IPS-20b (cell line): ENCODE data around the gene KDM5A.
"Not testable (repeated sequence)": the region's sequence is repeated elsewhere in the genome, so short reads cannot be mapped to it uniquely, and the experiment has no call there.

Experiments
- H3K27ac ChIP-seq: one replicate; pipeline ENCODE4 v1.5.1; 2013; ENCODE audit warnings: low read length
- H3K27me3 ChIP-seq: 2 replicates; pipeline ENCODE4 v1.6.1; 2013; ENCODE audit warnings: mild to moderate bottlenecking, low read length, inconsistent platforms; ENCODE audit not compliant: insufficient read depth
- H3K36me3 ChIP-seq: 2 replicates; pipeline ENCODE4 v1.6.1; 2013; ENCODE audit warnings: low read depth, mild to moderate bottlenecking, inconsistent platforms, low read length, moderate library complexity; ENCODE audit not compliant: insufficient read depth
- H3K4me1 ChIP-seq: 2 replicates; pipeline ENCODE4 v1.6.1; 2013; ENCODE audit warnings: mild to moderate bottlenecking, control low read depth, inconsistent platforms, low read length, moderate library complexity; ENCODE audit not compliant: insufficient read depth
- H3K4me3 ChIP-seq: 2 replicates; pipeline ENCODE4 v1.5.1; 2013; ENCODE audit warnings: mild to moderate bottlenecking, low read length, inconsistent platforms
- H3K9ac ChIP-seq: 2 replicates; pipeline ENCODE4 v1.6.1; 2013; ENCODE audit warnings: low read depth, mild to moderate bottlenecking, inconsistent platforms, low read length, moderate library complexity
- H3K9me3 ChIP-seq: 2 replicates; pipeline ENCODE4 v1.6.1; 2013; ENCODE audit warnings: mild to moderate bottlenecking, low read depth, low read length, inconsistent platforms; ENCODE audit not compliant: insufficient read depth

Gene KDM5A

DNA sequence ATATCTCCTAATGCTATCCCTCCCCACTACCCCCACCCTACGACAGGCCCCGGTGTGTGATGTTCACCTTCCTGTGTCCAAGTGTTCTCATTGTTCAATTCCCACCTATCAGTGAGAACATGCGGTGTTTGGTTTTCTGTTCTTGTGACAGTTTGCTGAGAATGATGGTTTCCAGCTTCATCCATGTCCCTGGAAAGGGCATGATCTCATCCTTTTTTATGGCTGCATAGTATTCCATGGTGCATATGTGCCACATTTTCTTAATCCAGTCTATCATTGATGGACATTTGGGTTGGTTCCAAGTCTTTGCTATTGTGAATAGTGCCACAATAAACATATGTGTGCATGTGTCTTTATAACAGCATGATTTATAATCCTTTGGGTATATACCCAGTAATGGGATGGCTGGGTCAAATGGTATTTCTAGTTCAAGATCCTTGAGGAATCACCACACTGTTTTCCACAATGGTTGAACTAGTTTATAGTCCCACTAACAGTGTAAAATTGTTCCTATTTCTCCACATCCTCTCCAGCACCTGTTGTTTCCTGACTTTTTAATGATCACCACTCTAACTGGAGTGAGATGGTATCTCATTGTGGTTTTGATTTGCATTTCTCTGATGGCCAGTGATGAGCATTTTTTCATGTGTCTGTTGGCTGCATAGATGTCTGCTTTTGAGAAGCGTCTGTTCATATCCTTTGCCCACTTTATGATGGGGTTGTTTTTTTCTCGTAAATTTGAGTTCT is 18.2 kb downstream of the KDM5A start:
- not testable (repeated sequence) for H3K27ac ChIP-seq, H3K27me3 ChIP-seq, H3K4me3 ChIP-seq, H3K4me1 ChIP-seq, H3K9me3 ChIP-seq, H3K9ac ChIP-seq
- H3K36me3 ChIP-seq = peaks cover 40% of the 10 kb centered on the region

DNA sequence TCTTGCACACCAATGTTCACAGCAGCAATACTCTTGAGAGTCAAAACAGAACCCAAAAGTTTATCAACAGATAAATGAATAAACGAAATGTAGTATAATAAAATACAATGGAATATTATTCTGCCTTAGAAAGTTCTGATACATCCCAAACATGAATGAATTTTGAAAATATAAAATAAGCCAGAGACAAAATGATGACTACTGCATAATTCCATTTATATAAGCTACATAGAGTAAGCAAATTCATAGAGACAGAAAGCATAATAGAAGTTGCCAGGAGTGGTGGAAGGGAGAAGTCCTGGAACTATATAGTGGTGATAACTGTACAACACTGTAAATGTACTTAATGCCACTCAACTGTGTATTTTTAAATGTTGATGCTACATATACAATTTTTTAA is 21.1 kb downstream of the KDM5A start:
- Histone ChIP-seq H3K27me3 (no peaks in the 10 kb centered on the region), H3K4me3 (no peak overlapping the region), H3K27ac (no peak overlapping the region), H3K36me3 (peaks cover 58% of the 10 kb centered on the region), H3K4me1 (no peaks in the 10 kb centered on the region), H3K9ac (no peak overlapping the region), H3K9me3 (peaks cover 14% of the 10 kb centered on the region)

DNA sequence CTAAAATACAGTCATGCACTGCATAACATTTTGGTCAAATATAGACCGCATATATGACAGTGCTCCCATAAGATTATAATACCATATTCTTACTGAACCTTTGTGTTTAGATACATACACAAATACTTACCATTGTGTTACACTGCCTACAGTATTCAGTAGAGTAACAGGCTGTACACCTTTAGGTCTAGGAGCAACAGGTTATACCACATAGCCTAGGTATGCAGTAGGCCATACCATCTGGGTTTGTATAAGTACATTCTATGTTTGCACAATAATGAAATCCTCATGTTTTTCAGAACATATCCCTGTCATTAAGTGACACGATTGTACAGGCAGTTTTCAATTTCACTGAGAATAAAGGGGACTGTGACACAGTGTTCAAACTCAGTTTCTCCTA is 22.3 kb downstream of the KDM5A start:
- Histone ChIP-seq H3K4me3 (no peak overlapping the region), H3K4me1 (no peaks in the 10 kb centered on the region), H3K27ac (no peak overlapping the region), H3K27me3 (no peaks in the 10 kb centered on the region), H3K9me3 (peaks cover 14% of the 10 kb centered on the region), H3K9ac (no peak overlapping the region), H3K36me3 (peaks cover 69% of the 10 kb centered on the region)

DNA sequence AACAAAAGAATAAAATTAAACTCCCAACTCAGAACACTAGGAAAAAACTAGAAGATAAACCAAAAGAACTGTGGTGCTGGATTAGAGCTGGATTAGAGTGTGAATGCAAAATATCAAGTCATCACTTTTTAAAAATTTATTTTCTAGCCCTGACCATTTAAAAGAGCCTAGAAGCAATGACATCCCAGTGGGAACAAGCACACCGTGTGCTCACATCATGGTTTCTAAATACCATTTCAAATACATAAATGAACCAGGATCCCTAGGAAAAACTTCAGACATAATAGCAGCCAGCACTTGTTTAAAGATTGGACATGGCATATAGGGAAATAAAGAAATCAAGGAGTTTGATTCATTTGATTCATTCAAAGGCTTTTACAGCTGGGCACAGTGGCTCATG is 30.0 kb downstream of the KDM5A start:
- Histone ChIP-seq H3K9ac (no peak overlapping the region), H3K4me1 (no peaks in the 10 kb centered on the region), H3K27me3 (no peaks in the 10 kb centered on the region), H3K9me3 (no peaks in the 10 kb centered on the region), H3K27ac (no peak overlapping the region), H3K36me3 (peaks cover 78% of the 10 kb centered on the region), H3K4me3 (no peak overlapping the region)

DNA sequence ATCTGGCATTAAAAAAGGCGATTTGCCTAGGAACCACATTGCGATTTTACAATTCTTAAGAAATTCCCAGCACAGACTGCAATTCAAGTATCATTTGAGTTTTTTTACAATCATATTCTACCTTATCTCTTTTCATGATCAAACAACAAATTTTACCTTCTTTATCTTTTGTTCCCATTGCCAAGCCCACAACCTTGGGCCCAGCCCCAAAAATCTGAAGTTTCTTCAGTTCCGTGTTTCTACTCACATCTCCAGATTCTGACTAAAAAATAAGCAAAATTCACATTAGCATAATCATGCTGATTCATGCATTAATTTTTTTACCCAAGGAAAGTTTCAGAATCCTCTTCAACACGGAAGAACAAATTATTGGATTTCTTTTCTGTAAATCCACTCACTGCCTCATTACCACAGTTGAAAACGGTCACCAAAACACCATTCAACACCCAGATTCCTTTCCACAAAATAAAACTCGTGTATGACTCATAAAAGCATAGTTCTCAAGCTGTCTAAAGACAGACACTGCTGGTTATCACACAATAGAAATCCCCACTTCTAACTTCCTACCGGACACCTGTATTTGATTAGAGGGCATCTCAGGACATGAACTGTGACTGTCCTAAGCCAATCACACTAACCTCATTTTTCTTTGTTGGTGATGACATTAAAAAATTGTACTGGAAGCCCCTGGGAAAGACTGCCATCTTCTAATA is 32.7 kb downstream of the KDM5A start:
- H3K4me3 ChIP-seq = no peak overlapping the region
- H3K9me3 ChIP-seq = no peaks in the 10 kb centered on the region
- peaks cover 76% of the 10 kb centered on the region for H3K36me3 ChIP-seq
- no peak overlapping the region for H3K9ac ChIP-seq
- no peaks in the 10 kb centered on the region for H3K27me3 ChIP-seq
- no peak overlapping the region for H3K27ac ChIP-seq
- H3K4me1 ChIP-seq = no peaks in the 10 kb centered on the region

DNA sequence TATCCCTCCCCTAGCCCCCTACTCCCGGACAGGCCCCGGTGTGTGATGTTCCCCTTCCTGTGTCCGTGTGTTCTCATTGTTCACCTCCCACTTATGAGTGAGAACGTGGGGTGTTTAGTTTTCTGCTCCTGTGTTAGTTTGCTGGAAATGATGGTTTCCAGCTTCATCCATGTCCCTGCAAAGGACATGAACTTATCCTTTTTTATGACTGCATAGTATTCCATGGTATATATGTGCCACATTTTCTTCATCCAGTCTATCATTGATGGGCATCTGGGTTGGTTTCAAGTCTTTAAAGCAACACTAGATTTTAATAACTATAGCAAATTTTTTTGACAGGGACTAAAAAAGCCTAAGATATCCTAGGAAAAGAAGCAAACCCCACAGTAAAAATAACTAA is 37.9 kb downstream of the KDM5A start:
- H3K36me3 ChIP-seq = peaks cover 68% of the 10 kb centered on the region
- H3K4me3 ChIP-seq, H3K27ac ChIP-seq, H3K9me3 ChIP-seq, H3K27me3 ChIP-seq, H3K9ac ChIP-seq, H3K4me1 ChIP-seq: not testable (repeated sequence)

DNA sequence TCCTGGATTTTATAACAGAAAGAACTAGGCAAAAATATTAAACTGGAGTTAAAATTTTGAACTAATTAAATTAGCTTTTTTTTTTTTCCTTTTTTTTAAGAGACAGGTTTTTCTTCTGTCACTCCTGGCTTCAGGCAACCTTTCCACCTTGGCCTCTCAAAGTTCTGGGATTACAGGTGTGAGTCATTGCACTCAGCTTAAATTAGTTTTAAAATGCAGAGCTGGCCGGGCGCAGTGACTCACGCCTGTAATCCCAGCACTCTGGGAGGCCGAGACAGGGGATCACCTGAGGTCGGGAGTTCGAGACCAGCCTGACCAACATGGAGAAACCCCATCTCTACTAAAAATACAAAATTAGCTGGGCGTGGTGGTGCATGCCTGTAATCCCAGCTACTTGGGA is 39.5 kb downstream of the KDM5A start:
- not testable (repeated sequence) for H3K27ac ChIP-seq, H3K4me1 ChIP-seq, H3K9me3 ChIP-seq, H3K27me3 ChIP-seq, H3K4me3 ChIP-seq, H3K9ac ChIP-seq
- peaks cover 53% of the 10 kb centered on the region for H3K36me3 ChIP-seq

DNA sequence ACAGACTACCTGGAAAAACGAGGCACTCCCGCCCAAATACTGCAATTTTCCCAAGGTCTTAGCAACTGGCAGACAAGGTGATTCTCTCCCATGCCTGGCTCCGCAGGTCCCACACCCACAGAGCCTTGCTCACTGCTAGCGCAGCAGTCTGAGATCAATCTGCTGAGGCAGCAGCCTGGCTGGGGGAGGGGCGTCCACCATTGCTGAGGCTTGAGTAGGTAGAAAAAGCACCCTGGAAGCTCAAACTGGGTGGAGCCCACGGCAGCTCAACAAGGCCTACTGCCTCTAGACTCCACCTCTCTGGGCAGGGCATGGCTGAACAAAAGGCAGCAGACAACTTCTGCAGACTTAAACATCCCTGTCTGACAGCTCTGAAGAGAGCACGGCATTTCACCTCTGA is 46.1 kb downstream of the KDM5A start:
- not testable (repeated sequence) for H3K4me3 ChIP-seq, H3K27ac ChIP-seq
- peaks cover 34% of the 10 kb centered on the region for H3K36me3 ChIP-seq

DNA sequence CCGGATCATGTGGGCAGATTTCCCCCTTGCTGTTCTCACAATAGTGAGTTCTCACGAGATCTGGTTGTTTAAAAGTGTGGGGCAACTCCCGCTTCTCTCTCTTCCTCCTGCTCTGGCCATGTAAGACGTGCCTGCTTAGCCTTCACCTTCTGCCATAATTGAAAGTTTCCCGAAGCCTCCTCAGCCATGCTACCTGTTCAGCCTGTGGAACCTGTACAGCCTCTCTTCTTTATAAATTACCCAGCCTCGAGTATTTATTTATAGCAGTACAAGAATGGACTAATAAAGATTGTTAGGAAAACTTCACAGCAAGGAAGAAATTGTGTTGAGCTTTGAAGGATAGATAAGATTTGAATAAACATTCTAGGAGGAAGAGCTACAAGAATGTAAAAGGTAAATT is 52.1 kb downstream of the KDM5A start:
- Histone ChIP-seq H3K9me3 (no peaks in the 10 kb centered on the region), H3K27ac (no peak overlapping the region), H3K4me3 (no peak overlapping the region), H3K27me3 (no peaks in the 10 kb centered on the region), H3K4me1 (no peaks in the 10 kb centered on the region), H3K36me3 (peaks cover 59% of the 10 kb centered on the region), H3K9ac (no peak overlapping the region)

More for the DNA sequence above, 46.1 kb downstream of the KDM5A start:
- H3K9me3 ChIP-seq, H3K9ac ChIP-seq, H3K27me3 ChIP-seq, H3K4me1 ChIP-seq: not testable (repeated sequence)

DNA sequence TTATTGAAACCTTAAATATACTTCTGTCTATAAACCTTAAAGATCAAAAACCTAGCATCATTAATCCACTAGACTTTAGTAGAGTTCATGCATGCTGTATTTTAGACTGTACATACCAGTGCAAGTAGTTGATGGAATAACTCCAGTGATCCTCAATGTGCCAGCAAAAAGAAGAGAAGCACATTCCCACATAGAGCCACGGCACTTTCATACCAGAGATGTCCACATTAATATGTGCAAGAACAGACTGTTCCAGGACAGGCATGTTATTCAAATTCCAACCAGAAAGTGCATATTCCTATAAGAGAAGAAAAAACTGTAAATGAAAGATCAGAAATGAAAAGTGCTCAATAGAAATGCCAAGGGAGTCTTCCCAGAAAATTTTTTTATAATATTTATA is 55.0 kb downstream of the KDM5A start:
- Histone ChIP-seq H3K27me3 (no peaks in the 10 kb centered on the region), H3K4me1 (no peaks in the 10 kb centered on the region), H3K9me3 (no peaks in the 10 kb centered on the region), H3K4me3 (no peak overlapping the region), H3K9ac (no peak overlapping the region), H3K27ac (no peak overlapping the region), H3K36me3 (peaks cover 62% of the 10 kb centered on the region)

DNA sequence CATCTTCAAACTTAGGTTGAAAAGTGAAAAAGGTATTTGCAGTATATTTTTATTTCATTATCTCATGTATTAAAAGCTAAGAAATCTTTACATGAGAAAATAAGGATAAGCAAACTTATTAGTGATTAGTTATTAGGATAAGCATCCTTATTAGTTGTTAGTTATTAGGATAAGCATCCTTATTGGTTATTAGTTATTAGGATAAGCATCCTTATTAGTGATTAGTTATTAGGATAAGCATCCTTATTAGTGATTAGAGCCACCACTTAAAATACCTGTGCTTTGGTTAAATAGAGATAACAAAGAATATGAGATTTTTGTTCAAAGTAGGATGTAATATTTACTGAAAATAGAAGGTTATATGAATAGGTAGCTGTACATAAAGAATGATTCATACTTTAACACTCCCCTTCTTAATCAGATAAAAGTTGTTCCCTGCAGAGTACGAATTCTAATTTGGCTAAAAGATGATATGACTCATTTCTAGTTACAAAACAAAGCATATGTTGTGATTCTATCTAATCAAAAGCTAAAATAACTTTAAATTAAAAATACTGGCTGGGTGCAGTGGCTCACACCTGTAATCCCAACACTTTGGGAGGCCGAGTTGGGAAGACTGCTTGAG is 56.4 kb downstream of the KDM5A start:
- no peak overlapping the region for H3K4me3 ChIP-seq
- no peak overlapping the region for H3K27ac ChIP-seq
- H3K27me3 ChIP-seq = no peaks in the 10 kb centered on the region
- H3K9ac ChIP-seq = no peak overlapping the region
- peaks cover 70% of the 10 kb centered on the region for H3K36me3 ChIP-seq
- H3K4me1 ChIP-seq = no peaks in the 10 kb centered on the region
- no peaks in the 10 kb centered on the region for H3K9me3 ChIP-seq

DNA sequence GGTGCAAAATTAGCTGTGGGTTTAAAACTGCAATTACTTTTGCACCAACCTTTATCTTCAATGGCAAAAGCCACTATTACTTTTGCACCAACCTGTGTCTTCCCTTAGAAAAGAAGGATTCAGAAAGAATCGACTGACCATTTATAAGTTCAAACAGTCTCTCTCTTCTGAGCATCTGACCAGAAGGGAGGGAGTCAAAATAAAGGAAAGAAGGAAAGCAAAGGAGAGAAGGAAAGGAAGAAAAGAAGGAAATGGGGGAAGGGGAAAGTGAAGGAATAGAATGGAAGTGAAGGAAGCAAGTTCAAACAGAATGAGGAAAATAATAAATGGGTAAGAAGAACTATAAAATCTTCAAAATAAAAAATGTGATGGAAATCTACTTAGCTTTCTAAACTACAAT is 57.8 kb downstream of the KDM5A start:
- H3K9me3 ChIP-seq = no peaks in the 10 kb centered on the region
- no peaks in the 10 kb centered on the region for H3K27me3 ChIP-seq
- no peaks in the 10 kb centered on the region for H3K4me1 ChIP-seq
- H3K9ac ChIP-seq = no peak overlapping the region
- H3K36me3 ChIP-seq = peaks cover 65% of the 10 kb centered on the region
- no peak overlapping the region for H3K4me3 ChIP-seq
- H3K27ac ChIP-seq = no peak overlapping the region
